ENCODE results near the gene SDC3.
"Not testable (repeated sequence)": the region's sequence is repeated elsewhere in the genome, so short reads cannot be mapped to it uniquely, and the experiment has no call there.

SDC3 gene

GRCh38 chr1:30875197-30875596 lies 33.4 kb downstream of the SDC3 start:
- no peak for DNase-seq (ENCODE audit: low read depth in 2 of 2)

- DNase-seq (ENCODE audit: low read depth in 2 of 2) = no peak
Measured at GRCh38 chr1:30874176-30874575, 34.4 kb downstream of the SDC3 start.

GRCh38 chr1:30872948-30873263 lies 35.7 kb downstream of the SDC3 start:
- DNase-seq (ENCODE audit: low read depth in 2 of 2) = no peak

GRCh38 chr1:30872033-30872947 lies 36.3 kb downstream of the SDC3 start:
- no peak for DNase-seq (ENCODE audit: low read depth in 2 of 2)

- DNase-seq (ENCODE audit: low read depth in 2 of 2) = no peak
Measured at GRCh38 chr1:30871276-30871871, 37.2 kb downstream of the SDC3 start.

GRCh38 chr1:30870656-30871055 lies 37.9 kb downstream of the SDC3 start:
- DNase-seq (ENCODE audit: low read depth in 2 of 2) = no peak

- DNase-seq (ENCODE audit: low read depth in 2 of 2) = no peak
Measured at GRCh38 chr1:30870035-30870434, 38.5 kb downstream of the SDC3 start.

GRCh38 chr1:30868833-30869435 lies 39.6 kb downstream of the SDC3 start:
- DNase-seq (ENCODE audit: low read depth in 2 of 2) = no peak

GRCh38 chr1:30868057-30868456 lies 40.5 kb downstream of the SDC3 start:
- not testable (repeated sequence) for DNase-seq (ENCODE audit: low read depth in 2 of 2)

GRCh38 chr1:30867537-30867936 lies 41.0 kb downstream of the SDC3 start:
- no peak for DNase-seq (ENCODE audit: low read depth in 2 of 2)

- no peak for DNase-seq (ENCODE audit: low read depth in 2 of 2)
Measured at GRCh38 chr1:30866594-30866993, 42.0 kb downstream of the SDC3 start.

- DNase-seq (ENCODE audit: low read depth in 2 of 2) = no peak
Measured at GRCh38 chr1:30864681-30865080, 43.9 kb downstream of the SDC3 start.

- no peak for DNase-seq (ENCODE audit: low read depth in 2 of 2)
Measured at GRCh38 chr1:30863858-30864604, 44.5 kb downstream of the SDC3 start.

- no peak for DNase-seq (ENCODE audit: low read depth in 2 of 2)
Measured at GRCh38 chr1:30860320-30860652, 48.3 kb downstream of the SDC3 start.

- DNase-seq (ENCODE audit: low read depth in 2 of 2) = no peak
Measured at GRCh38 chr1:30857964-30858363, 50.6 kb downstream of the SDC3 start.

GRCh38 chr1:30857062-30857461 lies 51.5 kb downstream of the SDC3 start:
- DNase-seq (ENCODE audit: low read depth in 2 of 2) = no peak

- no peak for DNase-seq (ENCODE audit: low read depth in 2 of 2)
Measured at GRCh38 chr1:30856260-30856790, 52.2 kb downstream of the SDC3 start.

- DNase-seq (ENCODE audit: low read depth in 2 of 2) = no peak
Measured at GRCh38 chr1:30855686-30856259, 52.8 kb downstream of the SDC3 start.

- no peak for DNase-seq (ENCODE audit: low read depth in 2 of 2)
Measured at GRCh38 chr1:30853350-30853749, 55.2 kb downstream of the SDC3 start.

GRCh38 chr1:30852026-30852425 lies 56.5 kb downstream of the SDC3 start:
- no peak for DNase-seq (ENCODE audit: low read depth in 2 of 2)

GRCh38 chr1:30851286-30851685 lies 57.3 kb downstream of the SDC3 start:
- no peak for DNase-seq (ENCODE audit: low read depth in 2 of 2)

- DNase-seq (ENCODE audit: low read depth in 2 of 2) = no peak
Measured at GRCh38 chr1:30850607-30851006, 58.0 kb downstream of the SDC3 start.

Measured in activated CD8-positive, alpha-beta memory T cell treated with anti-CD3 and anti-CD28 coated beads for 4 hours (primary cell).